Measurements from ENCODE around the gene GABRG3. TPM values are rescaled to one million over a fixed set of nuclear protein-coding genes. Genes with fewer than 3 reads are reported as not detected.

Gene GABRG3
- total and polyA plus RNA-seq, 12 donors, result 0.08 to 1.1 (median 0.44) TPM; not detected in 5

- Histone ChIP-seq H3K4me3 (no peak overlapping the region), H3K36me3 (replicated peaks in 1 of 2) (no peaks in the 10 kb centered on the region), H3K4me1 (replicated peaks in 1 of 2) (peaks cover 0 to 4% of the 10 kb centered on the region in 2 donors), H3K9me3 (replicated peaks in 1 of 3) (no peaks in the 10 kb centered on the region), H3K27me3 (no peaks in the 10 kb centered on the region), H3K27ac (no peak overlapping the region)
- intact Hi-C loops (cut with DNase I), result no loop called here
- TF ChIP-seq POLR2A (IDR thresholded peaks at IDR 0.05), result no peak
- no peak for TF ChIP-seq CTCF (IDR thresholded peaks at IDR 0.05)
- 71 to 81% (median 76%) methylated on average over 5 of the region's 5 CpGs for WGBS, 4 donors
- no peak for DNase-seq
These were observed 248.7 kb downstream of the GABRG3 start for GRCh38 chr15:27219636-27220035.

DNA sequence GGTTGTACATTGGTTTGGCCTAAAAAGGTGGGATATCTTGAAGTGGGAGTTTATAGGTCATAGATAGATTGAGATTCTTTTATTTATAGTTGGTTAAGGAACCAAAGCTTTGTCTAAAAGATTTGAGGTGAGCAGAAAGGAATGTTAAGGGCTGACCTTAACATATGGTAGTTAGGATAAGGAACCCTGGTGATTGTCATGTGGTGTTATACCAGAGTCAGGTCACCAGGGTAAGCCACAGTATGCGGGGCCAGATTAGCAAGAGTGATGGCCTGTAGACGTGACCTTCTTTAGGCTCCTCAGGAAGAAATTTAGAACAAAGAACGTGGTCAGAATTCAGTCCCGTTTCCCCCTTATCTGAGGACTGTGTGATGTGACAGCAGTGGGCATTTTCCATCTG lies 249.2 kb downstream of the GABRG3 start:
- H3K27me3 ChIP-seq, result no peaks in the 10 kb centered on the region
- TF ChIP-seq POLR2A (IDR thresholded peaks at IDR 0.05), result no peak
- TF ChIP-seq CTCF (IDR thresholded peaks at IDR 0.05), result no peak
- 57 to 79% (median 63%) methylated on average over 4 of the region's 4 CpGs for WGBS, 4 donors
- H3K27ac ChIP-seq, result no peak overlapping the region
- H3K4me1 ChIP-seq (replicated peaks in 1 of 2), result peaks cover 0 to 4% of the 10 kb centered on the region in 2 donors
- no peak for DNase-seq
- intact Hi-C loops (cut with DNase I), result no loop called here
- no peaks in the 10 kb centered on the region for H3K9me3 ChIP-seq (replicated peaks in 1 of 3)
- no peaks in the 10 kb centered on the region for H3K36me3 ChIP-seq (replicated peaks in 1 of 2)
- H3K4me3 ChIP-seq, result no peak overlapping the region

DNA sequence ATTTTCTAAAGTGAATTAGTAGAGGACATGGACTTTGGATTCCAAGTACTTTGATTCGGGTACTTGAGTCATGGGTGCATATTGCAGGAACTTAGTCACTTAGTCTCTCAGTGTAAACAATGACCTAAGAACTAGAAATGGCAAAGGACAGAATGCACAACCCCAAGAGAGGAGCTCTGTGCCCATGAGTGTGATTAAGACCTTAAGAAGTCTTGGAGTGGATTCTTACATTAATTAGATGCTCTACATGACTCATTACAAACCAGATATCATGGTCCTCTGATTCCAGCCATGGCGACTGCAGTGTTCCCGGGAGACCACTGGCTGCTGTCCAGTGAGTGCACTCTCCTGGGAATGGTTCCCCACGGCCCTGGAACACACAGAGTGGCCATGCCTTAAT lies 251.5 kb downstream of the GABRG3 start:
- DNase-seq, result no peak
- Histone ChIP-seq H3K9me3 (replicated peaks in 1 of 3) (no peaks in the 10 kb centered on the region), H3K4me1 (replicated peaks in 1 of 2) (peaks cover 0 to 4% of the 10 kb centered on the region in 2 donors), H3K27me3 (no peaks in the 10 kb centered on the region), H3K4me3 (no peak overlapping the region), H3K27ac (no peak overlapping the region), H3K36me3 (replicated peaks in 1 of 2) (no peaks in the 10 kb centered on the region)
- intact Hi-C loops (cut with DNase I), result no loop called here
- 48 to 56% (median 54%) methylated on average over 4 of the region's 4 CpGs for WGBS, 4 donors
- no peak for TF ChIP-seq POLR2A (IDR thresholded peaks at IDR 0.05)
- no peak for TF ChIP-seq CTCF (IDR thresholded peaks at IDR 0.05)

- Histone ChIP-seq H3K27me3 (no peaks in the 10 kb centered on the region), H3K27ac (no peak overlapping the region), H3K4me3 (no peak overlapping the region), H3K4me1 (replicated peaks in 1 of 2) (peaks cover 0 to 4% of the 10 kb centered on the region in 2 donors), H3K9me3 (replicated peaks in 1 of 3) (no peaks in the 10 kb centered on the region), H3K36me3 (replicated peaks in 1 of 2) (no peaks in the 10 kb centered on the region)
- DNase-seq, result no peak
- intact Hi-C loops (cut with DNase I), result no loop called here
- WGBS, 4 donors, result 28 to 48% (median 35%) methylated on average over 2 of the region's 2 CpGs
- no peak for TF ChIP-seq POLR2A (IDR thresholded peaks at IDR 0.05)
- TF ChIP-seq CTCF (IDR thresholded peaks at IDR 0.05), result no peak
These were observed 252.2 kb downstream of the GABRG3 start for GRCh38 chr15:27223179-27223578.

Data from adrenal gland (tissue), 12 donors.